NK-92 (cell line): ENCODE data around the gene HDDC2.

Source experiments
- DNase-seq: peaks from one replicate; lab custom pipeline; 2025; ENCODE audit not compliant: unreplicated experiment; lab: John Stamatoyannopoulos, UW

HDDC2 gene

DNA sequence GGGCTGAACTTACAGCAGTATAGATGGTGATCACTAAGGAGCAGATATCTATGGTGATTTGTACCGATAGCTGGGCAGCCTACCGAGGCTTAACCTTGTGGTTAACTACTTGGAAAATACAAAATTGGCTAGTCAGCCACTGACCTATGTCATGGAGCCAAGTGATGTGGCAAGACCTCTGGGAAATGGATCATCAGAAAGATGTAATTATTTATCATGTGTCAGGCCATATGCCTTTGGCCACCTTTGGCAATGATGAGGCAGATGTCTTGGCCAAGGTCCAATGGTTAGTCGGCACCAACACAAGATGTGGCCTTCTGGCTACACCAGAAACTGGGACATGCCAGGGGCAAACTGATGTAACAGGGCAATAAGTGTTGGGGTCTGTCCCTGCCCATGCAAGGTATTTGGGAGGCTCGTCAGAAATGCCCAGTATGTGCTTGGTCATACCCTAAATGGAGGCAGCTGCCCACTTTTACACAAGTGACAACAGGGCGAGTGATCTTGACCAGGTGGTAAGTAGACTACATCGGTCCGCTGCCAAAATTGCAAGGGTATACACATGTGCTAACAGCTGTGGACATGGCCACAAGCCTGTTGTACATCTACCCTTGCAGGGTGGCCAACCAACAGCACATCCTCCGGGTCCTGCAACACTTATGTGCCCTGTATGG lies 30.1 kb downstream of the HDDC2 start:
- DNase-seq, result no peak

DNA sequence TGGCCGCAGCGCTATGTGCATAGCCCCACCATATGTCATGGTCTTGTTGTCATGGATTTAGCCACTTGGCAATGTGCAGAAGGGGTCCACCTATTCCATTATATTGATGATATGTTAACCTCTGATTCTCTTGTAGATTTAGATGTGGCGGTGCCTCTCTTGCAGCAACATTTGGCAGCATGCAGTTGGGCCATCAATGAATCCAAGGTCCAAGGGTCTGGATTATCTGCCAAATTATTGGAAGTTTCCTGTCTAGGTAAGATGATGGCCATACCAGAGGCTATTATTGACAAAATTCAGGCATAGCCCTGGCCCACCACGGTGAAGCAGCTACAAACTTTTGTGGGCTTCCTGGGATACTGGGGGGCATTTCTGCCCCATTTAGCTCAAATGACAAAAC lies 31.4 kb downstream of the HDDC2 start:
- no peak for DNase-seq

DNA sequence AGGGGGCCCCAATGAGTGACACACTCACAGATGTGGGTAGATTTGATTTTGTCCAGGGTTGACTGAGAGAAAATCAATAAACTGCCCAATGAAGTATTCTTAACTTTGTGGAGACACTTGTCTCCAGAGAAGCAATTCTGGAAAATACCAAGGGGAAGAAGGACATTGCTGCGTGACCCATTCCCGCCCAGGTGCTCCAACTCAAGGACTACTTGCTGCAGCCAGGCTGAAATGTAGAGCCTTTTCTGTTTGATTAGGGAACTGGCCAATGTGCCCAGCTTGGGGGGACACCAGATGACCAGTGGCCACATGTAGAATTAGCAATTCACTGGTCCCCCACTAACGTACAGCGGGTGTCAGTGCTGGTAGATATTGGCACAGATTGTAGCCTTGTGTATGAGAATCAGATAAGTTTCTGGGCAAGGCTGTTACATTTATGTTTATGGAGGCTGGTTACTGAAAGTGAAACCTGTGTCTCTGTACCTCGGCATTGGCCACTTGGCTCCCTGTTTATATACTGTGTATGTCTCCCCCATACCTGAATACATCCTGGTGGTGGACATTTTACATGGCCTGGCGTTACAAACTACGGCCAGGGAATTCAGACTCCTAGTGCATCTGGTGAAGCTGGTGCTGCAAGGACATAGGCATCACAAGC lies 32.3 kb downstream of the HDDC2 start:
- no peak for DNase-seq

DNA sequence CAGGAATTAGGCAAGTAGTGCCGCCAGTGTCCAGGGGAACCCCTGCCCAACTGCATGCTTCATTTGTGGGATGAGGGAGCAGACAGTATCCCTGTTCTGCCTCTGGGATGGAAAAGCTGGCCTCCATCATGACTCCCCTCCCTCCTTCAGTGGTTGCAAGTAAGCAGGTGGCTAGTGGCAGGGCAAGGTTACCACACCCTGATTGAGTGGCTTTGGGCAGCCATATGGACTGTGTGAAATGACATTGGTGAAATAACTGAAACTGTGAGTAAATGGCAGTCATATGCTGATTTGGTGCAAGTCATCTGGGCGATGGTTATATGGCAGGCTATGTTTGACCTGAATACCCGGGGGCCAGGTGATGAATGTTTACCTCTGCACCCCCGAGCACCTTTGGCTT lies 33.0 kb downstream of the HDDC2 start:
- DNase-seq, result no peak

DNA sequence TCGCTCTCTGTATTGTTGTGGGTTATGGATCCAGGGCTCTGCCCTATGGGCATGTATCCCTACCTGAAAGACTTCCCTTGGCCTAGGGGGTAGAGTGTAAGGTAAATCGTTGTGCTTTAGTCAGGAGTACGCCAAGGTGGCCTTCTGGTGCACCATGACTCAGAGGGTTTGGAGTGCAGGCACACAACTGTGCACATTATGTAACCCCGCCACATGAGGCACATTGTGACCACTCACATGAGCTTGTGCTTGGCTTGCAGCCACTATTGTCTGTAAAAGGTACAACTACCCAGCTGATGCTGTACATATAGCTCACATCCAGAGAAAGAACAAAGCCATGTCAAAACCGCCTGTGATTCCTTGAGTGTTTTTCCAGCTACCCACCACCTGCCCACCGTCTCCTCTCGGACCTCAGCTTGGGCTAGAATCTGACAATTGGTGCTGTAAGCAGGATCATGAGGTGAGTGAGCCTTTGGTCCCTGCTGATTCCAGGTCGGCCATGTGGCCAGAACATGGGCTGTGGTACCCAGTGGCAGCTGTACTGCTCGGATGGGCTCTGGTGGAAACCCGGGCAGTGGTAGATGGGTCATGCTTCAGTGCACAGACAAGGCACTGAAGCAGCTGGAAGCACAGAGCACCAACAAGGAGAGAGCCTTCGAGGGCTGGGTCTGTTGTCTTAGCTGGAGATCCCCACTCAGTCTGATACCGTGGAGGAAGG lies 33.8 kb downstream of the HDDC2 start:
- DNase-seq, result no peak

DNA sequence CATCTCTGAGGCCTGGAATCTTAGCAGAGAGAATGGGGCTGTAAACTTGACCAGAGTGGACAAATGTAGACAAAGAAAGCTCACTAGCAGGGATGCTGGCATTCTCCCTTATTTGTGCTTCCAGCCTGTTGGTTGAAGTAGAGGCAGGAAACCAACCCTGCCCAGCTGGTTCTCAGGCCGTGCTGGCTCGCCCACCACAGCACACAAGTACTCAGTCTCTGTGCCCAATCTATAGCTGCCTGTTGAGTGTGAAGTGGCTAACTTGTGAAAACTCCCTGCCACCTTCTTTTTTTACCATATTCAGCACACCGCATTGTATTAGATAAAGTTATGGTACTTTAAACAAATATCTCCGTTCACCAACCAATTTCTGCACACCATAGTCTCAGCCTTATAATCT lies 37.3 kb downstream of the HDDC2 start:
- no peak for DNase-seq

DNA sequence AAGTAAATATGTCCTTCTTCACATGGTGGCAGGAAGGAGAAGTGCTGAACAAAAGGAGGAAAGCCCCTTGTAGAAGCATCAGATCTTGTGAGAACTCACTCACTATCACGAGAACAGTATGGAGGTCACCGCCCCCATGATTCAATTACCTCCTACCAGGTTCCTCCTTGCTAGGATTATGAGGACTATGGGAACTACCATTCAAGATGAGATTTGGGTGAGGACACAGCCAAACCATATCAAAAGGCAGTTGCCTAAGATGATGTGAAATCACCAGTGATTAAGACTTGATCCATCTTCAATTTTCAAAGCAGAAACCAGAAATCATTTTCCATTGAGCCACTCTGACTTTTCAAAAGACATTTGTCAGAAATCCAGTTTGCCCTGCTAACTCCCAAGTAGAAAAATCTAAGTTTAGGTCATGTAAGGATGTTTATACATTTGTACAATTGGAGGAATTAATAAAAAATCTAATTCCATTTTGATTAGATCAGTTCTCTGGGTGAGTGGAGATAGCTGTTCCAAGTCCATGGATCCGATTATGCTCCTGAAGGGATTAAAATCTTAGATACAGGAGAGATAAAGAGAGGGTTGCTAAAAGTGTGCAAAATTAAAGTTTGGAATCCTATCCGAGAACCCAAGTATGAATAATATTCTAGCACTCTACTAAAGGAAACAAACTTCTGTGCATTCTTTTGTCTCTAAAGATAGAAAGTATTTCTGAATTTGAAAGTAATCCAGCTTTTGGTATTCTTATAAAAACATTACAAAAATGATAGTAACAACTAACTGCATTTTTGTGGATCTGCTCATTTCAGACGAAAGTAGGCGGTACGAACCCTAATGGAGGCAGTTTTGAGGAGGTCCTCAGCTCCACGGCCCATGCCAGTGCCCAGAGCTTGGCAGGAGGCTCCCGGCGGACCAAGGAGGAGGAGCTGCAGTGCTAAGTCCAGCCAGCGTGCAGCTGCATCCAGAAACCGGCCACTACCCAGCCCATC lies 39.5 kb downstream of the HDDC2 start:
- no peak for DNase-seq

DNA sequence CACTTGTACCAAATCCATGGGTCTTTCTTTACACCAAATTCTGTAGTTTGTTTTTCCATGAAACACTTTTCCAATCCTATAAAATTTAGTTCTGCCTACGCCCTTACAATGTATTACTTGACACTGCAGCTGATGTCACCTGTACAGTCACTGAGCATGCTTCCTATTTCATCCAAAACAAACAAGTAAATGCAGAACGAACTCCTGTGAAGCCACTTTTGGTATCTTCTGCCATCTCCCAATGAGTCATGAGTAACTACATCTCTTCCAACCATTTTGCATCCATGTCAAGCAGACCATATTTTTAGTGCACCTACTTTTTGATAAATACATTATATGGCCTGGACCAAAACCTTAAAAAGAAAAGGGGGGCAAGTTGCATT lies 42.4 kb downstream of the HDDC2 start:
- no peak for DNase-seq

DNA sequence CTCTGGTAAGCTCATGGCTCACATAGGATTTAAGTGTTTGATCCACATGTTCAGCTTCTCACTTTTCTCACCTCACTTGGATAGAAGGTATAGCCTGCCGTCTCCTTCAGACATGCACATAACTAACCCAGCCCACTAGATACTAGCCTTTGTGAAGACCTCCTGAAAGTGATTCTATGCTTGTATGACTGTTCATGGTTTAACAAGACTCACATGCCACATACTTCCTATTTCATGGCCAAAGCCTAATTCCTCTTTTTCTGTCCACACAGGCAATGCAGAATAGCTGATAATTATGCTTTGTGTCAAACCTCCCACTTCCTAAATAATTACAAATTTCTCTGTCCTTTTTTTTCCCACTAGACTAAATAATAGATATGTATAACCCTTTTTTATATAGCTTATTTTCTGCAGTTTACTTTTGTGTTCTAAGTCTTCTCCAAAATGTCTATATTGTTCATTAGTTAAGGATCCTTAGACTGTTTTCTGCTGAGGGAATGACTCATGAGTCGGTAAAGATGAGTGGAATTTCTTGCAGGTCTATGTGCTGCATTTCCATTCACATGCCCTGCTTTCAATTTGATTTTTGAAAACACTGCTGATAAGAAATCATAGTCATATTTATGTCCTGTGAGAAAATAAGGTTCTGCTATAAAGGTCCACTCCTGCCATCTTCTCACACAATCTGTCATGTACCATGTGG lies 43.0 kb downstream of the HDDC2 start:
- no peak for DNase-seq

DNA sequence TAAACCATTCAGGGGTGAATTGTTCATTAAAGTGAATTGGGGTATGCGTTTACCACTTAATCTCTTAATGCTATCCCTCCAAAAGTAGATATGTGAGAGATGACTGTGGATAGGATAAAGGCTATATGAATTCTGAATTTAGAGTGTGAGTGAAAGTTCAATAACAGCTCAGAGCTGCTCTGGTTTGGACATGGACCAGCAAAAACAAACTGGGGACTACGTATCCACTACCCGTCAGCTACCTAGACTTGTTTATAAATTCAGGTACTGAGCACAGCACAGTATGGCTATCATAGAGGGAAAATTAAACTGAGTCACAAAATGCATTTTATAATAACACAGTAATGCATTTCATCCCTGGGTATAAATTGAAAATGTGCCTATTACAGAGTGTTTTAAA lies 44.4 kb downstream of the HDDC2 start:
- no peak for DNase-seq

DNA sequence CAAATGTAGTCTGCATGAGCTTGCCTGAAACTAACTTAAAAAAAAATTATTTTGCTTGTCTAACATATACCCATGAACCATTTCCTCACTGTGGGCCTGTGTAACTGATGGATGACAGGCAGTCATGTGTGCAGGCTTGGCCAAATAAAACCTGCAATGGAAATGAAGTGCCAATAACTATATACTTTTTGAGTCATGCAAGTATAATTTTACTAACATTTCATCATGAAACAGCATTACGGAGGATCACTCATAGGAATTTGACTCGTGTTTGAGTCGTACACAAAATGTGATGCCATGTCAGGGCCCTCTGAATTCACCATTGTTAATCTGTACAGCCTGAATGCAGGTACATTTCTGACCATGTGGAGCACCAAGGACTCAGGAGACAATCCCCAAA lies 46.6 kb downstream of the HDDC2 start:
- DNase-seq, result no peak

DNA sequence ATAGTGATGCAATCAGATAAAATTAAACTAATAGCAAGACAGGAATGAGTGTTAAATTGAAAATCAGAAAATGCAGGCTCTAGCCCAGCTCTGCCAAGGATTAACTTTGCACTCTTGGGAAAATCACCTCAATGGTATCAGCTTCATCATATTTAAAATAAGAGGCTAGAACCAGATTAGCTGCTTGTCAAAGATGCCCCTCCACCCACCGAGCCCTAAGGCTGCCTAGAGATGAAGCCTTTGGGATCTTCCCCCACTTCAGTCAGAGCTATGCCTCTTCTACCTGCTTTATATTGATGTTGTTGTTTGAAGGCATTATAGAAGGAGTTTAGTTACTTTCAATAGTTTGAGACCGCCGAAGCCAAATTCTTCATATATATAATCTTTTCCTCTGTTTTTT lies 47.4 kb downstream of the HDDC2 start:
- no peak for DNase-seq

DNA sequence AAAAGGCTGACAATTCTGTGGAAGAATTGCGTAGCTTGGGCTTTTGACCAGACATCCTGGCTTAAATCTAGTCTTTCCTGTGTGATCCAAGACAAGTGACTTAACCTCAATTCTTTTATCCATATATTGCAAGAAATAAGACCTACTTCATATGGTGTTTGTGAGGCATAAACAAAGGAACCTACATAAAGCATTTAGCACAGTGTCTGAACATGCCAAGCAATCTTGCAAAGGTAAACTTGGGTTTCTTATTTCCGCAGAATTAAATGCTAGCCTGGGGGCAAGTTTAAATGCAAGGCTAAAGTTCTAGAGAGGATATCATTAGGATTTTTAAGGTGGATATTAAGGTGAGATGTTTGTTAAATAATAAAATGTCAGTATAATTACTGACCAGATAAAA lies 47.9 kb downstream of the HDDC2 start:
- no peak for DNase-seq

DNA sequence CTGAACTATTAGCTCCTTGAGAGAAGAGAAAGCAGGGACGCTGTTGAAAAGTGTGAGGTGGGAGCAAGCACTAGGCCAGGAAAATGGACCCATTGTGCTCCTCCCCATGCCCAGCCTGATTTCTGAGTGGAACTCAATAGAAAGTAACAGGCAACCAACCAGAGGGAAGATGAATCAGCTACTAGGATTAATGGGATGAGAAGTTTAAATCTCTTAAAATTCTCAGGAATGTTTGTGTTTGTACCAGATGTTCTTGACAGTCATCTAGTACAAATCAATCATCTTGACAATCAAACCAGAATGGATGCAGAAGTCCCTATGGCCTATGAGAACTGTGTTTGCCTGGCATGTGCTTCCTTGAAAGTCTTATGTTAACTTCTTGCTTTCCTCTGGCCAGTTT lies 48.9 kb downstream of the HDDC2 start:
- DNase-seq, result no peak

DNA sequence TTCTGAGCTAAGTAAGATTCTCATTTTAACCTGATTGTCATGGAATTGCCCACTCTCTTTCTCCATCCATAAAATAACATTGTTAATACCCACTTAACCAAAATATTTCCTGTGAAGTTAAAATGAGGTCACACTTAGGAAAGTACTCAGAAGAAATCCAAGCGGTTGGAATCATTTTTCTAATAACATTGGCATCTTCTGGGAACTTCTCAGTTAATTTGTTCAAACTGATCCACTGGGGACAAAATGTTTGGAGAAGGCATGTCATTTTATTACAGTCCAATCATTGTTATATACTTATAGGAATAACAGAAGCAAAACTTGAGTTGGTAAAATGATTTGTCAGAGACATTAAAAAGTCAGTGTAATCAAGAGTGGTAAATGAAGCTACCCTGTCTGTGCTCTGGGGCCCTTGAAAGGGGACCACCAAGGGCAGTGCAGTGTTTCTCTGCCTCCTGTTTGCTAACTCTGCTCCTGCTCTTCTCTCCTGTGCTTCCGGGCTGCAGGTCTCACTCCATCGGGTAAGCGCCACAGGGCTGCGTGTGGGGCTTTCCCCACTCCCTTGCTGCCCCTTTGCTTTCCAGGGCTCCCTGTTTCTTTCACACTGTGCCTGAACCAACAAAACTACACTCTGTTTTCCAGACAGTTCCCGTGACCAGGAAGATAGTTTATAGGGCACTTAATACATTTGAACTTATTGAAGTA lies 50.1 kb downstream of the HDDC2 start:
- no peak for DNase-seq

DNA sequence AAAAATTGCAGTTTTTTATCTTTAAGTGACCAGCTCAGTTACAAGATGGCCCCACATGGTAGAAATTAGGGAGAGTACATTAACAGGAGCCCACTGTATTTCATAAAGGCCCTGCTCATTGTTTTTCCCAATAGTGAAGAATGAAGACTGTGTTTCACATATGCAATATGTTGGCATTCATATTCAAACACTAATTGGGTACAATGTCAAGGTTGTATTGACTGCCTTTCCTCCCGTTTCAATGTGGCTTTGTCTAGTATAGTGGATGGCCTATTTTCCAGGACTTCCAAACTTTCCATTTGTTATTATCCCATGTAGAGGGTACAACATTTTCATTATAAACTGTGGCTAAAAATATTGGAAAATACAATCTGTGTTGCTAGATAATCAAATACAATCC lies 51.3 kb downstream of the HDDC2 start:
- no peak for DNase-seq

DNA sequence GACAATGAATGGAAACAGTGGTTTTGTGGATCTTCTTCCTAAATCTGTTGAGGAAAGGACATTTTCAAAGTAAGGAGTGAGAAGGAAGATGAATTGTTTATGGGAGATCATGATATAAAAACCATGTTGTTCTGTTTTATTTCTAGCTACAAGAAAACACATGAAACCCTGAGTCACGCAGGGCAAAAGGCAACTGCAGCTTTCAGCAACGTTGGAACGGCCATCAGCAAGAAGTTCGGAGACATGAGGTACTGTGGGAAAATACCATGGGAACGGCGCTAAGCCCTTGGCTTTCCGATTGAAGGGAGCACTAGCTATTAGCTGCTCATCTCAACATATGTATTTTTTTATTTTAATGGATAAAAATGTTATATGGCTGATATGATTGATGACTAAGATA lies 53.6 kb downstream of the HDDC2 start:
- no peak for DNase-seq

DNA sequence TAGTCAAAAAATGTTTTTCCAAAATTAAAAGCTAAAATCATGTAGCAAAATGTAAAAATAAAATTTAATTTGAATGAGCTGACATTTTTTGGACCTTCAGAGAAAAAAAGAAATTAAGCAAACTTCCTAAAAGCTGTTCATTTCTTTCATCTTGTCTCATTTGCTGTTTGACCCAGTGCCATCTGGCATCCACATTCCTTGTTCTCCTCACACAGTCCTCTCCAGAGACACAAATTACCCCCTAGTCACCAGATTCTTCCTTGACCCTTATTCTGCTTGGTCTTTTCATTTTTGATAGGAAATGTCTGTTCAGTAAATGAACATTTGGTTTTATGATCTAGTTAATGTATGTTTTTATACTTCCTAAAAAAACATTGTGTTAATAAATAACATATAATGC lies 55.2 kb downstream of the HDDC2 start:
- no peak for DNase-seq

DNA sequence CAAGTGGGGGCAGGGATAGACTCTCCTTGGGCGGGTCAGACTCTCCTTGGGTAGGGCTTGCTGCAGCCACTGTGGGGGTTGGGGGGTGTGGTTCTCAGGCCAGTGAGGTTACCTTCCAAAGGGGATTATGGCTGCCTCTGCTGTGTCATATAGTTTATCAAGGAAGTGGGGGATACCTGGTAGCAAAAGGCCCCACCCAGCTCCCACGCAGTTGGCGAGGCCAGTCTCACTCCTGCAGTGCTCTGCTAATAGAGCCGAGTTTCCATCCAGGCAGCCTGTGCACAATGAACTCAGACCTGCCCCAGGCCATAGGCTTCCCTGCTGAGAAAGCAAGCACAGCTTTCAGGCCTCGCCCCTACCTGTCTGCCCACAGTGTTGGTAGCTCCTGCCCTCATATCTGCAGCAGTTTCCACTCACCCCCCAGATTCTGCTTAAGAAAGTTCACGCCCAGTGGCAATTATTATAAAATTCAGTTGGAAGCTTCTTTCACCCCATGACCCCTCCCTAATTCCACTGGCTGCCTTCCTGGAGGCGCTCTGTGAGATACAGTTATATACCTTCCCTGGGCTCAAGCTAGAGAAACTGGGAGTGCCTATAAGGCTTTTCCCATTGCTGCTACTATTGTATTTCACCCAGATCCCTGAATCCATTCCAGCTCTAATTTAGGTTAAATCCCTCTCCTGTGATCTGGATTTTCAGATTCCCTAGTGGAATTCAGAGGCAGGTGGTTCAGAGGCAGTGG lies 56.1 kb downstream of the HDDC2 start:
- DNase-seq, result no peak
